ENCODE measurements around the gene TLN1.

Gene TLN1

GRCh38 chr9:35660966-35661415 is 71.0 kb downstream of the TLN1 start:
- DNase-seq, result no peak

GRCh38 chr9:35659340-35659739 is 72.7 kb downstream of the TLN1 start:
- DNase-seq, result no peak

GRCh38 chr9:35658968-35659220 is 73.1 kb downstream of the TLN1 start:
- DNase-seq, result peak; percentile 53

GRCh38 chr9:35658137-35658967 is 73.6 kb downstream of the TLN1 start, which contains the start of gene CCDC107:
Gene CCDC107, plus strand, starts transcription at chr9:35658292. Its CDS starts 88 bp downstream, at chr9:35658380.
- peak; percentile 90 for DNase-seq

- peak; percentile 98 for DNase-seq
These were observed 74.4 kb downstream of the TLN1 start, which contains the start of gene RMRP for GRCh38 chr9:35657546-35658136. Gene RMRP, minus strand, starts transcription at chr9:35658019.

GRCh38 chr9:35656831-35657545 is 75.0 kb downstream of the TLN1 start:
- no peak for DNase-seq

- DNase-seq, result no peak
These were observed 75.6 kb downstream of the TLN1 start for GRCh38 chr9:35656348-35656747.

GRCh38 chr9:35653611-35654010 is 78.4 kb downstream of the TLN1 start:
- DNase-seq, result no peak

- DNase-seq, result no peak
These were observed 79.2 kb downstream of the TLN1 start for GRCh38 chr9:35652829-35653209.

- DNase-seq, result peak; percentile 33
These were observed 79.8 kb downstream of the TLN1 start for GRCh38 chr9:35651956-35652828.

GRCh38 chr9:35650341-35651158 is 81.4 kb downstream of the TLN1 start, which contains the start of gene SIT1:
Gene SIT1, minus strand, starts transcription at chr9:35650931. Its CDS starts 78 bp downstream, at chr9:35650853.
- DNase-seq, result peak; percentile 56

GRCh38 chr9:35649431-35650340 is 82.3 kb downstream of the TLN1 start:
- peak; percentile 67 for DNase-seq

All from activated CD4-positive, alpha-beta T cell treated with anti-CD3 and anti-CD28 coated beads, Interleukin-2, Interleukin-6, amounts not matched to agents 100 ng/mL and 50 ng/mL, durations not matched to agents 16 hours and 8 hours (primary cell).